K562 (cell line): ENCODE data around the gene MOK.

ENCODE experiments used
- CC2D1A ChIP-seq: fragments of 450-650 bp; IDR thresholded peaks from 2 replicates; pipeline ENCODE4 v1.6.1; 2017; ENCODE audit warnings: mild to moderate bottlenecking
- ELF1 ChIP-seq: fragments of 200-800 bp; sonication (Bioruptor generic); IDR thresholded peaks from 2 replicates; pipeline ENCODE4 v1.6.1; 2016; ENCODE audit warnings: missing genetic modification characterization, missing compliant biosample characterization
- EP300 ChIP-seq: IDR thresholded peaks from 2 replicates; pipeline ENCODE4 v1.6.1; 2012; ENCODE audit warnings: low read length, improper control_type of control experiment
- NR3C1 ChIP-seq: sonication (generic); formaldehyde crosslinking; IDR thresholded peaks from 2 replicates; pipeline ENCODE4 v1.8.1; 2022; ENCODE audit warnings: missing genetic modification reagents
- RFX1 ChIP-seq: fragments of 450-650 bp; IDR thresholded peaks from 2 replicates; pipeline ENCODE4 v1.6.1; 2016; ENCODE audit warnings: mild to moderate bottlenecking, moderate library complexity
- TAF1 ChIP-seq: IDR thresholded peaks from 2 replicates; pipeline ENCODE4 v1.6.1; 2011; ENCODE audit warnings: mild to moderate bottlenecking, low read length, moderate library complexity; ENCODE audit not compliant: insufficient read depth, control insufficient read depth, severe bottlenecking; ENCODE audit errors: extremely low read depth
- ZBTB1 ChIP-seq: sonication (generic); formaldehyde crosslinking; IDR thresholded peaks from 2 replicates; pipeline ENCODE4 v1.8.1; 2023; ENCODE audit warnings: missing genetic modification reagents, low read depth, mild to moderate bottlenecking, borderline replicate concordance
- TF ChIP-seq, protein P1 (sequence below): sonication (generic); formaldehyde crosslinking; IDR thresholded peaks from 2 replicates; pipeline ENCODE4 v1.9.0; 2022; ENCODE audit warnings: mild to moderate bottlenecking, missing genetic modification reagents
- TF ChIP-seq, protein P2 (sequence below): sonication (generic); formaldehyde crosslinking; IDR thresholded peaks from 2 replicates; pipeline ENCODE4 v1.8.1; 2022; ENCODE audit warnings: missing genetic modification reagents

DNA sequence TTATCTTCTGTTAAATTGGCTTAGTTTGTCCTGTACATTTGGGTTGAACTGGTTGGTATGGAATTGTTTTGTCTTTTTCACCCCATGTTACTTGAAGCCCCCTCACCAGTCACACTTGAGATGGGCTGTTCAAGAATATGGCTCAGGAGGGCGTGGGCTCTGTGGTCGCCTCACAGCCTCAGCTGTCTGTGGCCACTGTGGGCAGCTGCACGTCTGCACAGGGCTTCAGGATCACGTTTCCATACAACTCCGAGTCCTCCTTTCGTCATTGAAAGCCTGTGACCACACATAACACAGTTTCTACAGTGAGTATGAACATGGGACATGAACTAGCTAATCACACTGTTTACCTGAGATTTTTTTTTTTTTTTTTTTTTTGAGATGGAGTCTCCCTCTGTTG is 81.3 kb downstream of the MOK start:
- TF ChIP-seq, protein P1, sequence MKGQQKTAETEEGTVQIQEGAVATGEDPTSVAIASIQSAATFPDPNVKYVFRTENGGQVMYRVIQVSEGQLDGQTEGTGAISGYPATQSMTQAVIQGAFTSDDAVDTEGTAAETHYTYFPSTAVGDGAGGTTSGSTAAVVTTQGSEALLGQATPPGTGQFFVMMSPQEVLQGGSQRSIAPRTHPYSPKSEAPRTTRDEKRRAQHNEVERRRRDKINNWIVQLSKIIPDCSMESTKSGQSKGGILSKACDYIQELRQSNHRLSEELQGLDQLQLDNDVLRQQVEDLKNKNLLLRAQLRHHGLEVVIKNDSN (CRISPR knock-in tag) = no peak
- TF ChIP-seq EP300 (no peak), NR3C1 (CRISPR knock-in tag) (no peak), ZBTB1 (CRISPR knock-in tag) (no peak), TAF1 (no peak), CC2D1A (no peak), RFX1 (no peak), ELF1 (tag) (no peak)
- TF ChIP-seq, protein P2, sequence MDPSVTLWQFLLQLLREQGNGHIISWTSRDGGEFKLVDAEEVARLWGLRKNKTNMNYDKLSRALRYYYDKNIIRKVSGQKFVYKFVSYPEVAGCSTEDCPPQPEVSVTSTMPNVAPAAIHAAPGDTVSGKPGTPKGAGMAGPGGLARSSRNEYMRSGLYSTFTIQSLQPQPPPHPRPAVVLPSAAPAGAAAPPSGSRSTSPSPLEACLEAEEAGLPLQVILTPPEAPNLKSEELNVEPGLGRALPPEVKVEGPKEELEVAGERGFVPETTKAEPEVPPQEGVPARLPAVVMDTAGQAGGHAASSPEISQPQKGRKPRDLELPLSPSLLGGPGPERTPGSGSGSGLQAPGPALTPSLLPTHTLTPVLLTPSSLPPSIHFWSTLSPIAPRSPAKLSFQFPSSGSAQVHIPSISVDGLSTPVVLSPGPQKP (CRISPR knock-in tag) = no peak
